Erythroblast (primary cell): ENCODE results near the gene RPS6KA3.

Experiments
- GATA1 ChIP-seq: IDR thresholded peaks from 2 replicates; pipeline ENCODE4 v1.6.1; 2011; ENCODE audit warnings: low read depth, mild to moderate bottlenecking, control low read depth, low read length, moderate library complexity
- POLR2A ChIP-seq: IDR thresholded peaks from 2 replicates; pipeline ENCODE4 v1.6.1; 2011; ENCODE audit warnings: mild to moderate bottlenecking, low read length

- TF ChIP-seq POLR2A = no peak
- no peak for TF ChIP-seq GATA1
These were observed 138.0 kb downstream of the RPS6KA3 start for GRCh38 chrX:20128670-20129069.
